Coronary artery (tissue), 2 donors: ENCODE measurements around the gene SSU72.
"Not testable (repeated sequence)": the region's sequence is repeated elsewhere in the genome, so short reads cannot be mapped to it uniquely, and the experiment has no call there.

Experiments
- DNase-seq: peaks from one replicate; pipeline ENCODE4 v3.0.0-alpha.2; 2017; ENCODE audit warnings: low spot score
- H3K27ac ChIP-seq, 2 donors: fragments of 200-600 bp; sonication (generic); one replicate each; pipeline ENCODE4 v1.5.1; 2016 to 2019
- H3K4me3 ChIP-seq: fragments of 200-600 bp; sonication (generic); 2 replicates; pipeline ENCODE4 v1.5.1; 2016; ENCODE audit warnings: mild to moderate bottlenecking, moderate library complexity
- TF ChIP-seq, protein P1 (sequence below): fragments of 200-600 bp; sonication (generic); IDR thresholded peaks from one replicate; pipeline ENCODE4 v1.5.1; 2019; ENCODE audit warnings: antibody characterized with exemption

Gene SSU72

DNA sequence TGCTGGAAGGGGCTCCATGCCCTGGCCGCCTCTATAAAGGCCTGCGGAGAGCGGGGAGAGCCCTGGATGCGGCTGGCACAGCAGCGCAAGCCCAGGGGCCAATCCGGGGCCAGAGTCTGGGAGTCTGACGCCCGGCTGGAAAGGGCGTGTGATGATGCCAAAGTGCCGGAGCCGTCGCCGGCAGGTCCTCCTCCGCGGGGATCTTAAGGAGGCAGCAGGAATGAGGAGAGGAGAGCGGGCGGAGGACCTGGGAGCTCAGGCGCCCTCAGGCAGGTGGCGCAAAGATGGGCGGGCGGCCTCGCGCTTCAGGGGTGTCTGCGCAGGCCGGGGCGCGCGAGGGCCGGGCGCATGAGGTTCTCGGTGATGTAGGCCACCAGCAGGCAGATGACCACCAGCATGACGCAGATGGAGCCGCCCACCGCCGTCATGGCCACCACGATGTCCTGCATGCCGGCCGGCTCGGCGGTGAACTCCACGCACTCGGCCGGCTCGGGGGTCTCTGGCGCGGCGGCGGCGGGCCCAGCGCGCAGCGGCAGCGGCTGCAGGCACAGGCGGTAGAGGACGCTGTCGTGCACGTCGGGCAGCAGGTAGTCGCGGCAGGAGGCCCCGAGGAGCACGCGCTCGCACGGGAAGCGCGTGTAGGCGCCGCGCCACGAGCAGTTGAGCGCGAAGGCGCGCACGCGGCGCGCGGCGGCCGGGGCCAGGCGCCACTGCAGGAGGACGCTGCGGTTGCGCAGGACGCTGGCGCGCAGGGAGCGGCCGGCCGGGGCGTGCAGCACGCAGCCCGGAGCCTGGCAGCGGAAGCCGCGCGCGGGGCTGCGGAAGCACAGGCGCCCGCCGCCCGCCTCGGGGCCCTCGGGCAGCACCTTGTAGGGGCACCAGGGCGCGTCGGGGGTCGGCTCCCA lies 24.6 kb upstream of the SSU72 start:
- peak overlapping the region; percentile 74 for H3K4me3 ChIP-seq
- TF ChIP-seq, protein P1, sequence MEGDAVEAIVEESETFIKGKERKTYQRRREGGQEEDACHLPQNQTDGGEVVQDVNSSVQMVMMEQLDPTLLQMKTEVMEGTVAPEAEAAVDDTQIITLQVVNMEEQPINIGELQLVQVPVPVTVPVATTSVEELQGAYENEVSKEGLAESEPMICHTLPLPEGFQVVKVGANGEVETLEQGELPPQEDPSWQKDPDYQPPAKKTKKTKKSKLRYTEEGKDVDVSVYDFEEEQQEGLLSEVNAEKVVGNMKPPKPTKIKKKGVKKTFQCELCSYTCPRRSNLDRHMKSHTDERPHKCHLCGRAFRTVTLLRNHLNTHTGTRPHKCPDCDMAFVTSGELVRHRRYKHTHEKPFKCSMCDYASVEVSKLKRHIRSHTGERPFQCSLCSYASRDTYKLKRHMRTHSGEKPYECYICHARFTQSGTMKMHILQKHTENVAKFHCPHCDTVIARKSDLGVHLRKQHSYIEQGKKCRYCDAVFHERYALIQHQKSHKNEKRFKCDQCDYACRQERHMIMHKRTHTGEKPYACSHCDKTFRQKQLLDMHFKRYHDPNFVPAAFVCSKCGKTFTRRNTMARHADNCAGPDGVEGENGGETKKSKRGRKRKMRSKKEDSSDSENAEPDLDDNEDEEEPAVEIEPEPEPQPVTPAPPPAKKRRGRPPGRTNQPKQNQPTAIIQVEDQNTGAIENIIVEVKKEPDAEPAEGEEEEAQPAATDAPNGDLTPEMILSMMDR = no peak
- no peak overlapping the region for H3K27ac ChIP-seq
- no peak for DNase-seq

DNA sequence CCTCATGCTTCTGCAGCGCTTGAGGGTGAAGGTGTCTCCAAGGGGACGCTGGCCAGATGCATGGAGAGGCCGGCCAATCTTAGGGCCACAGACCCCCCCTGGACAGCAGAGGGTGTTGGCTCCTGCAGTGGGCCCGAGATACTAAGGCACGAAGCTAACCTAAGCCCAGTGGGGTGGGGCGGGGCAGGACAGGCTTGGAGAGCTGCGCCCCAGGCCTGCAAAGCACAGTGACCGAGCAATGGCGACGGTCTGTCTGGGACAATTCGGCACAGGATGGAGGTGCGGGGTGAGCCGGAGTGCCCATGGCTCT lies 24.0 kb upstream of the SSU72 start:
- TF ChIP-seq, protein P1 = no peak
- no peak for DNase-seq
- H3K4me3 ChIP-seq = no peak overlapping the region
- no peak overlapping the region for H3K27ac ChIP-seq

DNA sequence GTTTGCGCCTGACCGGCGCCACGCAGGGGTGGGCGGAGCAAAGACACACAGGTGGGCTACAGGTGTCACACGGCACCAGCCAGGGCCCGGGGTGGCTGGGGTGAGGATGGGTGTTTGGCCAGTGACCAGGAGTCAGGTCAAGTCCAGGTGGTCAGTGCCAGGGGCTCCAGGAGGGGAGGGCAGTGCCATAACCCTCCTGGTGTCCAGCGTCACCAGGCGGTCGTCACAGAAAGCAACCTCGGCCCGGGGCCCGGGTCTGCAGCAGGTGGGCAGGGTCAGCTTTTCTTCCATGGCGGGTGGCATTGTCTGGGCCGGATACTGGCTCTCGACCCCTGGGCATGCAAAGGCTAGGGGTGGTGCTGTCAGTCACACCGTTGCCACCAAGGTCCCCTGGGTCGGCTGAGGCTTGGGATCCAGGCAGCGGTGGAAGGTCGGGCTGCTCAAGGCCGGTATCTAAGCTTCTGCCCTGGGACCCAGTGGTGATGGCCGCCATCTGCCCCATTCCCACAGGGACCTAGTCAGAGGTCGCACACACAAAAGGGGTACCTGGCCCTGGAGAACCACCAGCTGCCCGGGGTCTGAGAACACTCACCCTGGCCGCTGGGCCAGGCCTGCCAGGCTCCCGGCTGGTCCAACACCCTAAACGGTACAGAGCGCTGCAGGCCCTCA lies 23.5 kb upstream of the SSU72 start:
- no peak overlapping the region for H3K27ac ChIP-seq
- TF ChIP-seq, protein P1 = no peak
- DNase-seq = no peak
- H3K4me3 ChIP-seq = no peak overlapping the region

DNA sequence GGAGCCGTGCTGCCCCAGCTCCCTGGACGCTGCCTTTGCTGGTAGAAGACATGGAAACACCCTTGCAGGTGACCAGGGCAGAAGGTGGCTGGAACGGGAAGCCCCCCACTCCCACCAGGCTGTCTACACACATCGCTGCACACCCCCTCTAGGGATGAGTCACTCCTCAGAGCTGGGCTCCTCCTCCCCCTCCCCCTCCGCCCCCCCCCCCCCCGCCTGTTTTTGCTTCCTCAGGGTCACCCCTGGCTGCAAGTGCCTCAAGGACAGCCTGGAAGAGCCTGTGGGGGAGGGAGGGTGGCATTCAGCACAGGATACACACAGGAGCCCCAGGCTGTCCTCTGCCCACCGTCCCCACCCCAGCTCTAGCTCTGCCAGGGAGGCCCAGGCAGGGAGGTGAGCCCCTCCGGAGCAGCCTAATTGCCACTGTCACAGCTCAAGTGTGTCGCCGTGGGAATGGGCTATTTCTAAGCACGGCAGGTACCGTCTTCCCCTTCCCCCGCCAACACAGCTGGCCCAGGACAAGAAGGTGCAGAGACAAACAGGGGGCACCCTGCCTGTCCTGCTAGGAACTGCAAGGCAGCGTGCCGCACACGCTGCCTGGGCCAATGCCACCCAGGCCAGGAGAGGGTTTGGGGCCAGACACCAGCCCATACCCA lies 22.7 kb upstream of the SSU72 start:
- no peak overlapping the region for H3K27ac ChIP-seq
- DNase-seq = no peak
- no peak overlapping the region for H3K4me3 ChIP-seq
- TF ChIP-seq, protein P1 = no peak

DNA sequence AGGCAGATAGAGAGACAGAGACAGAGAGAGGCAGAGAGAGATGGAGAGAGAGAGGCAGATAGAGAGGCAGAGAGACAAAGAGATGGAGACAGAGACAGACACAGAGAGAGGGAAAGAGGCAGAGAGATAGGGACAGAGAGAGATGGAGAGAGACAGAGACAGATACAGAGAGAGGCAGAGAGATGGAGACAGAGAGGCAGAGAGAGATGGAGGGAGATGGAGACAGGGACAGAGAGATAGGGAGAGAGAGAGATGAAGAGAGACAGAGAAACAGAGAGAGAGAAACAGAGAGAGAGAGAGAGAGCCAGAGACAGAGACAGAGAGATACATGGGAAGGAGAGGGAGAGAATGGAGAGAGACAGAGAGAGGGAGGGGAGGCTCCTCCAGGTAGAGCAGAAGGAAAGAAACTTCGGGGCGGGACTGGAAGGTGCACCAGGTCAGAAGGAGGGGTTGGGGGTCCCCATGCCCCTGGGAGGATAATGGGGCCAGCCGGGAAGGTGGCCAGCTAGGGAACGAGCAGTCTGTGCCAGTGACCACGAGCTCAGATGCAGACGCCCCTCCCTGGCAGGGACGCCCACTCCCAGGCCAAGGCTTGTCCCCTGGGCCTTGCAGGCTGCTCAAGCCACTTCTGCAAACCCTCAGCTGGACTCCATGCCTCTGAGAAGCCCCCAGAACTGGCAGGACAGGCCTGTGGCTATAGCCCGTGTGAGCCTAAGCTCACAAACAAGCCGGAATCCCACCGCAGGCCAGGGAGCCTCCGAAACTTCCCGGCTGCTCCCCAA lies 22.0 kb upstream of the SSU72 start:
- Histone ChIP-seq H3K4me3 (no peak overlapping the region), H3K27ac (no peak overlapping the region)
- no peak for DNase-seq
- TF ChIP-seq, protein P1 = no peak

DNA sequence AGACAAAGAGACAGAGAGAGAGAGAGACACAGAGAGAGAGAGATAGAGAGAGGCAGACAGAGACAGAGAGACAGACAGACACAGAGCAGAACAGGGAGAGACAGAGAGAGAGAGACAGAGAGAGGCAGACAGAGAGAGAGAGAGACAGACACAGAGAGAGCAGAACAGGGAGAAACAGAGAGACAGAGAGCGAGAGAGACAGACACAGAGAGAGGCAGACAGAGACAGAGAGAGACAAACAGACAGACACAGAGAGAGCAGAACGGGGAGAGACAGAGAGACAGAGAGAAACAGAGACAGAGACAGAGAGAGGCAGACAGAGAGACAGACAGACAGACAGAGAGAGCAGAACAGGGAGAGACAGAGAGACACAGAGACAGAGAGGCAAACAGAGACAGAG lies 20.7 kb upstream of the SSU72 start:
- DNase-seq, H3K27ac ChIP-seq, H3K4me3 ChIP-seq: not testable (repeated sequence)
